ENCODE measurements around the gene FAM98C. TPM values are rescaled to one million over a fixed set of nuclear protein-coding genes. Genes with fewer than 3 reads are reported as not detected.

The FAM98C gene
- total RNA-seq, 2 donors from 2014 or later, result 19.9 to 59.5 TPM

GRCh38 chr19:38395381-38396114 is 7.3 kb upstream of the FAM98C start:
- no peak overlapping the region for H3K4me3 ChIP-seq
- intact Hi-C loops (cut with DNase I), result no loop called here
- no peaks in the 10 kb centered on the region for H3K36me3 ChIP-seq
- WGBS, result 33% methylated on average over 41 of the region's 86 CpGs
- no peak for DNase-seq (ENCODE audit: low spot score)
- no peak overlapping the region for H3K27ac ChIP-seq
- H3K4me1 ChIP-seq (replicated peaks), result no peaks in the 10 kb centered on the region
- H3K27me3 ChIP-seq (replicated peaks; ENCODE audit: insufficient read depth), result peaks cover 18% of the 10 kb centered on the region
- TF ChIP-seq POLR2AphosphoS5 (IDR thresholded peaks at IDR 0.05), result no peak
- no peak for TF ChIP-seq POLR2A (IDR thresholded peaks at IDR 0.05)
- TF ChIP-seq CTCF (IDR thresholded peaks at IDR 0.05), result no peak
- H3K9me3 ChIP-seq, result no peaks in the 10 kb centered on the region

GRCh38 chr19:38399081-38399480 is 3.8 kb upstream of the FAM98C start:
- WGBS, result 54% methylated on average over 6 of the region's 9 CpGs
- H3K36me3 ChIP-seq, result no peaks in the 10 kb centered on the region
- H3K4me3 ChIP-seq, result no peak overlapping the region
- H3K27ac ChIP-seq, result no peak overlapping the region
- DNase-seq (ENCODE audit: low spot score), result no peak
- TF ChIP-seq CTCF (IDR thresholded peaks at IDR 0.05), result no peak
- no peak for TF ChIP-seq POLR2A (IDR thresholded peaks at IDR 0.05)
- TF ChIP-seq POLR2AphosphoS5 (IDR thresholded peaks at IDR 0.05), result no peak
- intact Hi-C loops (cut with DNase I), result no loop called here
- H3K27me3 ChIP-seq (replicated peaks; ENCODE audit: insufficient read depth), result peaks cover 18% of the 10 kb centered on the region
- no peaks in the 10 kb centered on the region for H3K4me1 ChIP-seq (replicated peaks)
- no peaks in the 10 kb centered on the region for H3K9me3 ChIP-seq

GRCh38 chr19:38399537-38399936 is 3.4 kb upstream of the FAM98C start:
- TF ChIP-seq CTCF (IDR thresholded peaks at IDR 0.05) (no peak), POLR2AphosphoS5 (IDR thresholded peaks at IDR 0.05) (no peak)
- Histone ChIP-seq H3K27ac (no peak overlapping the region), H3K9me3 (no peaks in the 10 kb centered on the region), H3K36me3 (no peaks in the 10 kb centered on the region), H3K4me1 (replicated peaks) (no peaks in the 10 kb centered on the region), H3K4me3 (no peak overlapping the region), H3K27me3 (replicated peaks; ENCODE audit: insufficient read depth) (peaks cover 18% of the 10 kb centered on the region)
- DNase-seq (ENCODE audit: low spot score), result no peak
- intact Hi-C loops (cut with DNase I), result no loop called here
- 75% methylated on average over 1 of the region's 1 CpG for WGBS

- 63% methylated on average over 5 of the region's 5 CpGs for WGBS
- peaks cover 17% of the 10 kb centered on the region for H3K27me3 ChIP-seq (replicated peaks; ENCODE audit: insufficient read depth)
- intact Hi-C loops (cut with DNase I), result loop anchor here (5.0 to 10.0 kb wide), 4 partner anchors 217 to 534 kb away; partner anchors contain the start of genes EIF3K, MAP4K1, MRPS12 and SARS2
- no peak for TF ChIP-seq CTCF (IDR thresholded peaks at IDR 0.05)
- no peak for TF ChIP-seq POLR2AphosphoS5 (IDR thresholded peaks at IDR 0.05)
- no peak for TF ChIP-seq POLR2A (IDR thresholded peaks at IDR 0.05)
- H3K36me3 ChIP-seq, result no peaks in the 10 kb centered on the region
- DNase-seq (ENCODE audit: low spot score), result no peak
- no peaks in the 10 kb centered on the region for H3K4me1 ChIP-seq (replicated peaks)
- no peak overlapping the region for H3K4me3 ChIP-seq
- no peak overlapping the region for H3K27ac ChIP-seq
- no peaks in the 10 kb centered on the region for H3K9me3 ChIP-seq
These were observed 2.5 kb upstream of the FAM98C start for GRCh38 chr19:38400361-38400760.

GRCh38 chr19:38401148-38401547 is 1.7 kb upstream of the FAM98C start:
- Histone ChIP-seq H3K27ac (no peak overlapping the region), H3K4me3 (no peak overlapping the region), H3K9me3 (no peaks in the 10 kb centered on the region), H3K4me1 (replicated peaks) (no peaks in the 10 kb centered on the region), H3K27me3 (replicated peaks; ENCODE audit: insufficient read depth) (peaks cover 12% of the 10 kb centered on the region), H3K36me3 (no peaks in the 10 kb centered on the region)
- intact Hi-C loops (cut with DNase I), result loop anchor here (5.0 to 10.0 kb wide), 4 partner anchors 216 to 534 kb away; partner anchors contain the start of genes EIF3K, MAP4K1, MRPS12 and SARS2
- TF ChIP-seq POLR2A (IDR thresholded peaks at IDR 0.05) (no peak), CTCF (IDR thresholded peaks at IDR 0.05) (no peak)
- 73% methylated on average over 3 of the region's 3 CpGs for WGBS
- no peak for DNase-seq (ENCODE audit: low spot score)

Data from prostate gland (tissue), 2 donors.